Lower leg skin (tissue), 4 donors: Measurements from ENCODE around the gene RASA3. TPM values are rescaled to one million over a fixed set of nuclear protein-coding genes. Genes with fewer than 3 reads are reported as not detected.
"Not testable (repeated sequence)": the region's sequence is repeated elsewhere in the genome, so short reads cannot be mapped to it uniquely, and the experiment has no call there.

ENCODE experiments used
- DNase-seq, 2 donors: peaks; one replicate each; pipeline ENCODE4 v3.0.0-alpha.2; 2019; ENCODE audit warnings: low spot score in 2 of 2
- H3K4me3 ChIP-seq: fragments of 200-600 bp; sonication (generic); 2 replicates; pipeline ENCODE4 v1.5.1; 2017; ENCODE audit warnings: mild to moderate bottlenecking, low read depth; ENCODE audit not compliant: poor library complexity, severe bottlenecking
- POLR2A ChIP-seq, 2 donors: fragments of 450-650 bp; IDR thresholded peaks; one replicate each; pipeline ENCODE4 v1.6.1; 2016 to 2017; ENCODE audit warnings: antibody characterized with exemption in 2 of 2, mild to moderate bottlenecking in 1 of 2, moderate library complexity in 1 of 2
- WGBS, 2 donors: methylation state at CpG; one replicate each; pipeline ENCODE4 v1.1.5; 2018; 5-methylcytosine and 5-hydroxymethylcytosine counted together
- intact Hi-C: fragments of 100-400 bp; cut with DNase I; formaldehyde crosslinking; loops from one replicate; pipeline ENCODE4 v1.15.0; 2023; ENCODE audit warnings: low total_unique reads
- total RNA-seq, 4 donors: library from RNA; depleted of rRNA; stranded (reverse); fragments of >200 nt; gene quantifications; one replicate each; pipeline ENCODE4 v1.1.0, GENCODE V29; 2016
- TF ChIP-seq, protein P1 (sequence below), 3 donors: fragments of 450-650 bp; IDR thresholded peaks; one replicate each; pipeline ENCODE4 v1.5.1; 2016; ENCODE audit warnings: antibody characterized with exemption in 3 of 3, mild to moderate bottlenecking in 3 of 3, moderate library complexity in 2 of 3

The RASA3 gene
- total RNA-seq, 4 donors from 2014 or later = 12.9 to 30.5 (median 24.2) TPM

GRCh38 chr13:114023716-114024602, 108.5 kb downstream of the RASA3 start:
- intact Hi-C loops = no loop called here
- TF ChIP-seq POLR2A (IDR thresholded peaks at IDR 0.05) = no peak
- TF ChIP-seq, protein P1, sequence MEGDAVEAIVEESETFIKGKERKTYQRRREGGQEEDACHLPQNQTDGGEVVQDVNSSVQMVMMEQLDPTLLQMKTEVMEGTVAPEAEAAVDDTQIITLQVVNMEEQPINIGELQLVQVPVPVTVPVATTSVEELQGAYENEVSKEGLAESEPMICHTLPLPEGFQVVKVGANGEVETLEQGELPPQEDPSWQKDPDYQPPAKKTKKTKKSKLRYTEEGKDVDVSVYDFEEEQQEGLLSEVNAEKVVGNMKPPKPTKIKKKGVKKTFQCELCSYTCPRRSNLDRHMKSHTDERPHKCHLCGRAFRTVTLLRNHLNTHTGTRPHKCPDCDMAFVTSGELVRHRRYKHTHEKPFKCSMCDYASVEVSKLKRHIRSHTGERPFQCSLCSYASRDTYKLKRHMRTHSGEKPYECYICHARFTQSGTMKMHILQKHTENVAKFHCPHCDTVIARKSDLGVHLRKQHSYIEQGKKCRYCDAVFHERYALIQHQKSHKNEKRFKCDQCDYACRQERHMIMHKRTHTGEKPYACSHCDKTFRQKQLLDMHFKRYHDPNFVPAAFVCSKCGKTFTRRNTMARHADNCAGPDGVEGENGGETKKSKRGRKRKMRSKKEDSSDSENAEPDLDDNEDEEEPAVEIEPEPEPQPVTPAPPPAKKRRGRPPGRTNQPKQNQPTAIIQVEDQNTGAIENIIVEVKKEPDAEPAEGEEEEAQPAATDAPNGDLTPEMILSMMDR (IDR thresholded peaks at IDR 0.05) = no peak
- WGBS, 2 donors = 94 to 96% methylated on average over 34 to 35 of the region's 35 CpGs
- DNase-seq = no peak
- H3K4me3 ChIP-seq = no peak overlapping the region

DNA sequence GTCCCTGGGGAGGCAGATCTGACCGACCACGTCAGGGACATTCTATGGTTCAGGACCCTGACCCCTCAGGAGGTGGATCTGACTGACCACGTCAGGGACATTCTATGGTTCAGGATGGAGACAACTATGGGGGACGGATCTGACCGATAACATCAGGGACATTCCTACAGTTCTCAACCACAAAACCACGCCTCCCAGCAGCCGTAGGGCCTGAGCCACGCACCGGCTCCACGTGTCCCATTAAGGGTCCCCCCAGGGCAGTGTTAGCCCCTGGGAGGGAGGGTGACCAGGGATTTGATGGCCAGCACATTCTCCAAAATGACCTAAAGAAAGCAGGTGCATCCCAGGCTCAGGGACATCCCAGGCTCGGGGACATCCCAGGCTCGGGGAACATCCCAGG, 109.5 kb downstream of the RASA3 start:
- DNase-seq = no peak
- TF ChIP-seq, protein P1 (IDR thresholded peaks at IDR 0.05) = no peak
- TF ChIP-seq POLR2A (IDR thresholded peaks at IDR 0.05) = no peak
- no peak overlapping the region for H3K4me3 ChIP-seq
- 89 to 92% methylated on average over 12 of the region's 12 CpGs for WGBS, 2 donors
- intact Hi-C loops = no loop called here

DNA sequence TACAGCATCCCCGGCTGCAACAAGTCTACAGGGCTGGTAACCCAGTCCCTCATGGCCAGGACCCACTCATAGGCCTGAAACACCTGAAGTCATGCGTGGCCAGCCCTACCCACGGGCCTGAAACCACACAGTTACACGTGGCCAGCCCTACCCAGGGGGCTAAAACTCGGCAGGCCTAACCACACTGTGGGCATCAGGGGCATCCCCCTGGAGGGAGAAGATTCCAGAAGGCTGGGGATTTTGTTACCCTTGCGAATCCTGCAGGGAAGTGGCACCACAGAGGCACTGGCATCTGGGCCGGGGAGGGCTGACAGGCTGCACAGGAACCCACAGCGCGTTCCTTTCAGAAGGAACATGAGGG, 110.1 kb downstream of the RASA3 start:
- intact Hi-C loops = no loop called here
- DNase-seq = no peak
- 88 to 89% methylated on average over 6 to 8 of the region's 9 CpGs for WGBS, 2 donors
- no peak for TF ChIP-seq POLR2A (IDR thresholded peaks at IDR 0.05)
- TF ChIP-seq, protein P1 (IDR thresholded peaks at IDR 0.05) = no peak
- H3K4me3 ChIP-seq = no peak overlapping the region

DNA sequence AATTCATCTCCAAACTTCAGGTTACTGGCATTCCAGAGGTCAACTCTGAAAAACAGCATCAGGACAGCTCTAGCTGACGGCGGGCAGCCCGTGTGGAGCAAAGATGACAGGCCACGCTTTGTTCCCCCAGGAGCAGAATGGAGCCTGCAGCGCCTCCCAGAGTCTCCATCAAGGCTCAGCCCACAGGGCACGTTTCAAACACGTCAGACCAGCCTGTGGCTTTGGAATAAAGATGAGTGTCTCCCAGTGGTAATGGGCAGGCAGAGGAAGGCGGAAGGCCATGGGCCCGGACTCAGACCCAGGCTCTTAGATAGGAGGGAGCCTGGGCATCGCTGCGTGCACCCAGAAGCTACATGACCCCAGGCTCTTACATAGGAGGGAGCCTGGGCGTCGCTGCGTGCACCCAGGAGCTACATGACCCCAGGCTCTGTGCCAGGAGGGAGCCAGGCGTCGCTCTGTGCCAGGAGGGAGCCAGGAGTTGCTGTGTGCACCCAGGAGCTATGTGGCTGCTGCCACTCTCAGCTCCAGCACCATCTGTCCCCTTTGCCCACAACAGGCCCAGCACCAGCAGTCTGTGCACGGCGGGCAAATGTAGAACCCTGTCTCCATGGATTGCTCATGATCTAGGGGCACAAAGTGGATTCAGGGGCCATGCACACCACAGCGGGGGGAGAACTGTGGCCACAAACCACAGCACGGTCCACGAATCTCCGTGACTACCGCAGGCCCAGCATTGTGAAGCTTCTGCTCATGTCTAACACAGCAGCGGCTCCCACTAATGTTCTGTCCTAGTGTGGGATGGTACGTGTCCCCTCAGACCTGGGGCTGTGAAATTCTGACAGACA, 110.7 kb downstream of the RASA3 start:
- TF ChIP-seq POLR2A (IDR thresholded peaks at IDR 0.05) = no peak
- TF ChIP-seq, protein P1 (IDR thresholded peaks at IDR 0.05) = no peak
- DNase-seq = no peak
- no peak overlapping the region for H3K4me3 ChIP-seq
- intact Hi-C loops = no loop called here
- WGBS, 2 donors = 80 to 85% methylated on average over 24 to 25 of the region's 25 CpGs

DNA sequence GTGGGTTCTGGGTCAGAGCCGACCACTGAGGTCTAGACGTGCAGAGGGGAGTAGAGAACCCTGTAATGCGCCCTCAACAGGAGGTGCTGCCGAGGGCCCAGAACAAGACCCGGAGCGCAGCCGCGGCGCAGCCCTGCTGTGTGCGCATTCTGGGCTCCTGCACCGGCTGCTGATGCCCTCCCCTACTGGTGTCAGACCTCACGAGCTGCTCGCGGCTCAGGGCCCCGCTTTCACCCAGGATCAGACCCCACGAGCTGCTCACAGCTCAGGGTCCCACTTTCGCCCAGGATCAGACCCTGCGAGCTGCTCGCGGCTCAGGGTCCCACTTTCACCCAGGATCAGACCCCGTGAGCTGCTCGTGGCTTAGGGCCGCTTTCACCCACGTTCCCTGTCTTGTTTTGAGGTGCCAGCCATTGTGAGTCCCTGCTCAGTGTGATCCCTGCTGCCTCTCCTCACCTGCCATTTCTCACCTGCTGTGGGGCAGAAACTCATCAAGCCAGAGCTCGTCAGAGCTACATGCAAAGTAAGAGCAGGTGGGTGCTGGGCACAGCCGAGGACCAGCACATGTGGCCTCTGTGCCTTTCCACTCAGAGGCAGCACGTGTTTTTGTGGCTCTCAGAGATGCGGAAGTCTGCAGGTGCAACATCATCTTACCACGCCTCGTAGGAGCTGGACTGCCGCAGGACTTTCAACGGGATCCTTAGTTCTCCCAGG, 111.5 kb downstream of the RASA3 start:
- intact Hi-C loops = no loop called here
- no peak for TF ChIP-seq POLR2A (IDR thresholded peaks at IDR 0.05)
- TF ChIP-seq, protein P1 (IDR thresholded peaks at IDR 0.05) = no peak
- H3K4me3 ChIP-seq = no peak overlapping the region
- no peak for DNase-seq
- WGBS, 2 donors = 85 to 94% methylated on average over 32 of the region's 32 CpGs

- intact Hi-C loops, H3K4me3 ChIP-seq, DNase-seq: not testable (repeated sequence)
- WGBS, 2 donors = 90 to 92% methylated on average over 11 to 12 of the region's 14 CpGs
Observed at GRCh38 chr13:114020134-114020533, 112.3 kb downstream of the RASA3 start.
